Suprapubic skin (tissue), 4 donors: Measurements from ENCODE around the gene TMEM175.

ENCODE experiments used
- CTCF ChIP-seq, 2 donors: fragments of 200-600 bp in 1 of 2; fragments of 450-650 bp in 1 of 2; sonication (generic) in 1 of 2; IDR thresholded peaks; one replicate each; pipeline ENCODE4 v1.5.1; 2016 to 2019; ENCODE audit warnings: antibody characterized with exemption in 2 of 2, mild to moderate bottlenecking in 1 of 2, moderate library complexity in 1 of 2
- EP300 ChIP-seq: sonication (generic); formaldehyde crosslinking; IDR thresholded peaks from one replicate; pipeline ENCODE4 v1.6.1; 2017; ENCODE audit warnings: antibody characterized with exemption
- POLR2A ChIP-seq, 2 donors: fragments of 450-650 bp; IDR thresholded peaks; one replicate each; pipeline ENCODE4 v1.6.1; 2017; ENCODE audit warnings: antibody characterized with exemption in 2 of 2, mild to moderate bottlenecking in 2 of 2, moderate library complexity in 2 of 2
- POLR2AphosphoS5 ChIP-seq, 3 donors: sonication (generic); formaldehyde crosslinking; IDR thresholded peaks; one replicate each; pipeline ENCODE4 v1.6.1; 2017; ENCODE audit warnings: antibody characterized with exemption in 3 of 3

- TF ChIP-seq CTCF (IDR thresholded peaks at IDR 0.05), result no peak
- TF ChIP-seq POLR2A (IDR thresholded peaks at IDR 0.05), result no peak
- TF ChIP-seq POLR2AphosphoS5 (IDR thresholded peaks at IDR 0.05), result no peak
- no peak for TF ChIP-seq EP300
These were observed 25.2 kb upstream of the TMEM175 start for GRCh38 chr4:907103-907400.
